Hematopoietic multipotent progenitor cell treated with erythropoietin and hydrocortisone succinate and interleukin-3 and kit ligand, for 17 days (in vitro differentiated cells): ENCODE data around the gene C19orf25.

Experiments
- DNase-seq: peaks from one replicate; pipeline ENCODE4 v3.0.0-alpha.2; 2015; ENCODE audit warnings: low spot score

Gene C19orf25

DNA sequence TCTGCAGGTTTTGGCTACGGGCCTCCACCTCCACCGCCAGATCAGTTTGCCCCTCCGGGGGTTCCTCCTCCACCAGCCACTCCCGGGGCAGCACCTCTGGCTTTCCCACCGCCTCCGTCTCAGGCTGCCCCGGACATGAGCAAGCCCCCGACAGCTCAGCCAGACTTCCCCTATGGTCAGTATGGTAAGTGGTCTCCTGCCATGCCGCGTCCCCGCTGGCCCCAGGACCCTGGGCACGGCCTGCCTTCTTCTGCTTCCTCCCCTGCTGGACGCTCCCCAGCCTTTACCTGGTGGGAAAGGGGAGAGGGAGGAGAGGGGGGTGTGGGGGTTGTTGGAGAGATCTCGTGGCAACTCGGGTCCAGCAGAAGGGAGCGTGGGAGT lies 46.5 kb downstream of the C19orf25 start:
- no peak for DNase-seq

DNA sequence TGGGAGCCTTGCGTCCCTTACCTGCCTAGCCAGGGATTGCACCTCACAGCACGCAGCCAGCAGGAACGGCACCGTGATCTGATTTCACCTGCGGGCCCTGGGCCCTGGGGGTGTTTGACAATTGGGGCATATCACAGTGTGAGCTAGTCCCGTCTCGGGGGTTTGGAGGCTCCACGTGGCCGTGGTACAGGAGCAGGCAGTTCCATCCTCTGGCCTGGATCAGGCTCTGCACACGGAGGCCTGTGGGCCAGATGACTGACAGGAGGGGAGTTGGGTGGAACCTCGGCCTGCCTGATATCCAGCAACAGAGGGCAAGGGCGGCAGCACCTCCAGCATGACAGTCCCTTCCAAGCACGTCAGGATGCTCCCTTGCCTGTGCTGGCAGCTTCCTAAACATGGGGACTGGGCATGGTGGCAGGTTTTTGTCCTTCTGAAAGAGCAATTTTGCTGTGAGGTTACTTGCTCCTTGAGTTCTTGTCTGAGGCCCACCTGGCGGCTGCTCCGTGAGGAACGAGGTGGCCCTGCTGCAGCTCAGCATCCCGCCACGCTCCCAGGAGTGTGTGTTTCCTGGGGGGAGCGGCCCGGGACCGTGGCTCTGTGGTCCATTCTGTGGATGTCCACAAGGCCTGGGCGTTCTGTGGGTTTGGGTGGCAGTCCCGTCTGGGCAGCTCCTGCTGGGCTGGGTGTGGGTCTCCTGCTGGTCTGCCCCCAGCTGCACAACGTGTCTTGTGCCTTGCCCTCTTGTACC lies 47.1 kb downstream of the C19orf25 start:
- DNase-seq, result no peak

DNA sequence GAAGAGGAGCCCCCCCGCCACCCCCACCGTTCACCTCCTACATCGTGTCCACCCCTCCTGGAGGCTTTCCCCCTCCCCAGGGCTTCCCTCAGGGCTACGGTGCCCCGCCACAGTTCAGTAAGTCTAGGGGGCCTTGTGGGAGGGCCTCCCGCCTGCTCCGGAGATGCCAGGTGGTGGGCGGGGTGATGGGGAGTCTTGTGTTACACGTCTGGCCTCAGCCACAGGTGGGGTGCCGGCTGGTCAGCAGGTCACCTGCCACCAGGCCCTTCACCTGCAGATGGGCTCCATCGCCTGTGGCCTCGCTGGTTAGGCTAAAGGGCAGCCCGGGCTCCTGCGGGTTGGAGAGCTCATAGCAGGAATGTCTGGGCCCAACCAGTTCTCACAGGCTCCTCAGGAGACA lies 48.8 kb downstream of the C19orf25 start:
- DNase-seq, result no peak

- no peak for DNase-seq
Measured at GRCh38 chr19:1429750-1430149, 49.3 kb downstream of the C19orf25 start.

DNA sequence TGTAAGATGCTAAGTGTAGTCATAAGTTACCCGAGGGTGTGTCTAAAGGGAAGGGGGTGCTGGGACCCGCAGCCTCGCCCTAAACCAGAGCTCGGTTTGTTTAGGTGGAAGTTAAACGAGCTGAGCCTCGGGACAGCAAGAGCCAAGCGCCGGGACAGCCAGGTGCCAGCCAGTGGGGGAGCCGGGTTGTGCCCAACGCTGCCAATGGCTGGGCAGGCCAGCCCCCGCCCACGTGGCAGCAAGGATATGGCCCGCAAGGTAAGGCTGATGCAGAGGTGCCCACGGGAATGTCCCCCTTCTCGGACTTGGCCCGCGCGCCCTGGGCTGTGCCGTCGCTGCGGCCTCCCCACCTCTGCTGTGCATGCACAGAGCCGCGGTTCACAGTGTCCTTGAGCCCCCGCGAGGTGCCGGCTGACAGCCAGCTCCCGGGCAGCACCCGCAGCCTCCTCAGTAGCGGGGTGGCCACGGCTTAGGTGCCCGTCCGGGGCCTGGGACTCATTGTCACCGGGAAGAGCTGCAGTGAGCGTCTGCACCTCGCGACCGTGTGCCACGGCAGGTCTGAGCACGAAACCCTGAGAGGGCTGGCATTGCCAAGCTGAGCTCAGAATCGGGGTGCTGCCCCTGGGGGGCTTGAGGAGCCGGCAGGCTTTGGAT lies 50.1 kb downstream of the C19orf25 start:
- no peak for DNase-seq

- no peak for DNase-seq
Measured at GRCh38 chr19:1427221-1427920, 51.6 kb downstream of the C19orf25 start.

DNA sequence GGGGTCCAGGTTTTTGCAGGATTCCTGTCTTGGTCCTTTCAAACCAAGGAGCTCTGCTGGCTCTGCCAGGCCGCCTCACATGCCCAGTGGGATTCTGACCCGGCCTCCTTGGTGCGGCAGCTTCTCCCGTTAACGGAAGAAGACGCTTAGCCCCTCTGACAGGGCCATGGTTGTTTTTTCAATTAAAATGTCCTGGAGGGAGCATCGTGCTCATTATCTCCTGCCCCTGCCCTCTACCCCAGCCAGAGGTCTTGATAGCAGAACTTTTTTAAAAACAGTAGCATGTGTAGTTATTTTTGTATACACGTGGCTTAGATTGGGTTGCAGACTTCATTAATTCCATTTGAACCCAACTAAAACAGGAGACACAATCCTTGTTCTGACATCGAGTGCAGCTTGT lies 52.3 kb downstream of the C19orf25 start:
- no peak for DNase-seq

DNA sequence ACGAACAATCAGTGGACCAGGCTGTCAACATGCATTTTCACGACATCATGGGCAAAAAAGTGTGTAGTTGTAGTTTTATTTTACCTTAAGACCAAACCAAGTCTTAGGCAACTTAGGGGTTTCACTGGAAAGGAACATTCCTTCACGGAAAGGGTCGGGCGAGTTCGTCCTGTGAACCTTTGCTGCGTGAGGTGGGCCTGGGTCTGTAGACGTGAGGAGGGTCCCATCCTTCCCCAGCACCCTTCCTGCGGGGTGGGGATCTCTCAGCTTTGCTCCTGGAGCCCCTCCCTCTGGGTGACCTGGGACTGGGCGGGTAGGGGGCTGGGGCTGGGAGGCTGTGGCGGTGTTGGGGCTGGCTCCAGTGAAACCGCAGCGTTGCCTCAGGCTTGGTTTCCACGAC lies 53.1 kb downstream of the C19orf25 start:
- DNase-seq, result no peak

GRCh38 chr19:1425102-1425837 lies 53.7 kb downstream of the C19orf25 start:
- no peak for DNase-seq

DNA sequence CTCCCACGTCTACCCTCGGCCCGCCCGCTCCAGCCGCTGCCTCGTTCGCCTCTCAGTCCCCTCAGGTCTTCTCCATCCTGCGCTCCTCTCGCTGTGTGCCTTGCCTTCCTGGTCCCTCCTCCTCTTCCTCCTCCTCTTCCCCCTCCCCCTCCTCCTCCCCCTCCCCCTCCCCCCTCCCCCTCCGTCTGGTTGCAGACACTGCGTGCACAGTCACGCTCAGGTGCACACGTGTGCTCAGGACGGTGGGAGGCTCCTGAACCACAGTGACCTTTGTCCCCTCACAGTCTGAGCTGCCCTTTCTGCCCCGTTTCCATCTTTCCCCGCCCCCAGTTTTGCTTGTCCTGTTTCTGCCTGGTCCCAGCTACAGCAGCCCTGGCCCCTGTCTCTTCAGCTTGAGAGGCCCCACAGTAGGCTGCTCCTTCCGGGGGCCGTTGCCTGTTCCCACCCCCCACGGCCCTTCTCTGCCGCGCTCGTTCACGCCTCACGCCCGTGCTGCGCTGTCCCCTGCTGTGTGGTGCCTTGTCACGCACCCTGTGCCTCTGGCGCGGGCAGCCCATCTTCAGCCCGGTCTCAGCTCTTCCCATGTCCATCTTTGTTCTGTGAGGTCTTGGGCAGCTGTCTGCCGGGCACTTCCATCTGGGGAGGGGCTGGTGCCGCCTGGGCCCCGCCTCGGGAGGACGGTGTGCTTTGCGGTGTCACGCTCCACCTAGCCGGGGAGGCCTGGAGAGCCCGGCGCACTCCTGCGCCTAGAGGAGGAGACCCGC lies 54.6 kb downstream of the C19orf25 start:
- DNase-seq, result no peak

DNA sequence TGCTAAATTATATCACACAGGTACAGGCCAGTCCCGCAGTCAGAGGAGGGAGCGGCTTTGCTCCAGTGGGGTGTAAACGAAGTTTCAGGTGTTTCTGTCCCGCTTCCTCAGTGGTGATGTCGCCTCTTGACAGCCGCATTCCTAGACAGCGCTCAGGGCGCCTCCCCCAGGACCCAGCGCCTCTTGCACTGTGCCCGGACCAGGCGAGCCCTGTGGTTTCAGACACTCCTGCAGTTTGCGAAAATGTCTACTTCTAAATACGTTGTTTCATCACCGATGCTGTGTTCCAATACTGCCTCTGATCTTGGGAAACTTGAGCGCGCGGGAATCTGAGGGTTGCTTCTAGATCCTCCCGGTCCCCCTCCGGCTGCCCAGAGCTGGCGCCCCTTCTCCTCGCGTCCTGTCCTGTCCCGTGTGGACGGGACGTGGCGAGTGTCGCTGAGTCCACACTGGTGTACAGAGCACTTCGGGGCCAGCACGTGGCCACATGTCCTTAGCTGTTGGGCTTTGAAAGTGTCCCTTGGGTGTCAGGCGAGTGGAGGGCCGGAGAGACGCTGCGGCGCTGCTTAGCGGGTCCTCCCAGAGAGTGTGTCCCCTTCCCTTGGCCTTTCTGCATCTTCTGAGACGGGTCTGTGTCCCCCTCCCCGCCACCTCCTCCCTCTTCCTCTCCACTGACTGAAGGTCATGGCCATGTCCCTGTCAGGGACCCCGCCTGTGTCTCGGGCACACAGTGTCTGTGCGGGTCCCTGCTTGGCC lies 55.4 kb downstream of the C19orf25 start:
- DNase-seq, result no peak
